Mucosa of descending colon (tissue), 3 donors: Measurements from ENCODE around the gene RXRA. TPM values are rescaled to one million over a fixed set of nuclear protein-coding genes. Genes with fewer than 3 reads are reported as not detected.

ENCODE experiments used
- ATAC-seq: fragments of 200-7000 bp; cut with Tn5 transposase; one replicate; pipeline ENCODE4 v1.9.1; 2020; ENCODE audit warnings: mild to moderate bottlenecking, moderate library complexity
- DNase-seq, 3 donors: peaks; one replicate each; pipeline ENCODE4 v3.0.0-alpha.2; 2020
- H3K36me3 ChIP-seq: fragments of 200-600 bp; one replicate; pipeline ENCODE4 v1.8.0; 2021; ENCODE audit warnings: low read depth, mild to moderate bottlenecking
- H3K4me1 ChIP-seq: fragments of 200-600 bp; one replicate; pipeline ENCODE4 v1.8.0; 2021; ENCODE audit warnings: low read depth, mild to moderate bottlenecking
- H3K4me3 ChIP-seq: fragments of 200-600 bp; one replicate; pipeline ENCODE4 v1.8.0; 2021; ENCODE audit warnings: mild to moderate bottlenecking
- H3K9me3 ChIP-seq: fragments of 200-600 bp; one replicate; pipeline ENCODE4 v1.8.0; 2021; ENCODE audit warnings: mild to moderate bottlenecking
- CTCF ChIP-seq: fragments of 200-600 bp; IDR thresholded peaks from one replicate; pipeline ENCODE4 v1.8.0; 2022; ENCODE audit warnings: antibody characterized with exemption, mild to moderate bottlenecking
- intact Hi-C, 2 donors: fragments of 100-400 bp; cut with DNase I in 1 of 2; cut with micrococcal nuclease in 1 of 2; formaldehyde crosslinking; loops; one replicate each; pipeline versions ENCODE4 v1.11.0 to v1.11.1; 2022; cut with DNase I, micrococcal nuclease
- total RNA-seq, 3 donors: library from RNA; stranded (reverse); fragmentation: NEBNext Ultra II Directional in 2 of 3; extraction: Animal tissue kit (Norgen Biotek cat#: 25700) in 2 of 3; gene quantifications; one replicate each; pipeline versions ENCODE4 v1.2.1 to v1.2.4, GENCODE V29; 2021 to 2023
- donor health status: DM: no; HTN: no; CAD: no; lungs with moderate emphysema.
- donor health status: DM: no; HTN: no; CAD: no.
- donor health status: DM: no; HTN: yes; CAD: no.

The RXRA gene
- total RNA-seq, 3 donors from 2014 or later, result 75.2 to 101 (median 85.3) TPM

DNA sequence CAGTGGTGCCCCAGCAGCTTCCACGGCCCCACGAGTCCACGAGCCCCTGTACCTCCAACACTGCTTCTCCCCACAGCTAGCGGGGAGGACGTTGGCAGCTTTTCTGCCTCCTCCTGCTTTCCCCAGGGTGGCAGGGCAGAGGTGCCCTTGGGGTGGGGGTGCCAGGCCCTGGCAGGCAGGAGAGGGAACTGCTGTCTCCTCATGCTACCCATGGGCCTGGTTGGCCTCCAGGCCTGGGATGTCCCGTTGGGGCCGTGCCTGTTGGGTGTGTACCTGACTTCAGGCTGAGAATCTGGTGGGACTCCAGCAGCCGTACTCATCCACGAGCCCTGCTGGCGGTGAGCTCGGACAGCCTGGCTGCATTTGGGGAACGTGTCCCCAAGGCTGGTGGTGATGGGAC, 27.3 kb downstream of the RXRA start:
- no peaks in the 10 kb centered on the region for H3K36me3 ChIP-seq
- no peaks in the 10 kb centered on the region for H3K9me3 ChIP-seq
- intact Hi-C loops, result no loop called here
- TF ChIP-seq CTCF, result no peak
- H3K4me3 ChIP-seq, result no peak overlapping the region
- DNase-seq, result no peak
- ATAC-seq, result no peak
- H3K4me1 ChIP-seq, result peaks cover 57% of the 10 kb centered on the region

- DNase-seq (no peak), ATAC-seq (peak; percentile 1)
- Histone ChIP-seq H3K4me3 (no peak overlapping the region), H3K4me1 (peaks cover 66% of the 10 kb centered on the region), H3K36me3 (no peaks in the 10 kb centered on the region), H3K9me3 (no peaks in the 10 kb centered on the region)
- intact Hi-C loops, result no loop called here
- TF ChIP-seq CTCF, result no peak
Observed at GRCh38 chr9:134355158-134355557, 28.9 kb downstream of the RXRA start.

GRCh38 chr9:134355561-134356279, 29.5 kb downstream of the RXRA start:
- Histone ChIP-seq H3K36me3 (no peaks in the 10 kb centered on the region), H3K9me3 (no peaks in the 10 kb centered on the region), H3K4me3 (no peak overlapping the region), H3K4me1 (peaks cover 66% of the 10 kb centered on the region)
- intact Hi-C loops, result no loop called here
- no peak for TF ChIP-seq CTCF
- DNase-seq (peak; percentile 77 to 82 (median 81)), ATAC-seq (peak; percentile 87)

DNA sequence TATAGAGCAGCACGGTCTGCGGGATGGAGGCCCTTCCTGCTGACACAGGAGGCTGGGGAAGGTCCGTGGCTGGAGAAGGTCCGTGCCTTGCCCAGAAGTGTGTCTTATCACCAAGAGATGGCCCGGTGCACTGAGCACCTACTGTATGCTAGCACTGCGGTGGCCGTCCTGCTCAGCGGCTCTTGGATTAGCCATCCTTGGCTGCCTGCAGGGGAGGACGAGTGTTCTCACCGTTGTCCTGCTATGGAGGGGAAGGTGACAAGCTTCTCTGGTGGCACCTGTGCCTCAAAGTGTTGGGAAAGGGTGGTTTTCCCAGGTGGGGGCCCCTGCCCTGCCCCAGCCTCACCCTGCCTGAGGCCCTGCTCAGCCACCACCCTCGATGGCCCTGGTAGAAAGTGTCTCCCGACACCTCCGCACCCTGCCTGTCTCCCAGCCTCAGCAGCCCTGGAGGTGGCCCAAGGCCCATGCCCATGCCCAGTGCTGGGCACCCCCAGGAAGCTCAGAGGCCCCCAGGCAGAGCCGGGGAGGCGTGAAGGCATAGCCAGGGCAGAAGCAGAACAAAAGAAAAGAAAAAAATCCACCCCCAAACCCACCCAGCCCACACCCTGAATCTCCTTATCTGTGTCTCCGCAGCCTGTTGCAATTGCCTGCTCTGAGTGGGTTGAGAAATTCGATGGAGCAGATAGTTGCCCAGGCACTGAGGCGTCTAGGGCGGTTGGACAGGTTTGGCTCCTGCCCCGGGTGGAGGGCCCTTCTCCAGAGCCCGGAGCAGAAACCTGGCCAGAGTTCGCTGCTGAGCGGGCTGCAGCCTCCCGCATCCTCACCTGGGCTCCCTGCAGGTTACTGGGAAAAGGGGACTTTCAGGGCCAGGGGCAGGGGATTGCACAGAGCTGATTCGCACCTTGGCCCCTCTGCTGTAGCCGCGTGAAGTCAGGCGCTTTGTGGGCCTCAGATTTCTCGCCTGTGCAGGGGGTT, 30.5 kb downstream of the RXRA start:
- H3K36me3 ChIP-seq, result no peaks in the 10 kb centered on the region
- H3K4me3 ChIP-seq, result no peak overlapping the region
- H3K4me1 ChIP-seq, result peaks cover 66% of the 10 kb centered on the region
- peak; percentile 32 for ATAC-seq
- no peak for DNase-seq
- no peak for TF ChIP-seq CTCF
- no peaks in the 10 kb centered on the region for H3K9me3 ChIP-seq
- intact Hi-C loops, result no loop called here

DNA sequence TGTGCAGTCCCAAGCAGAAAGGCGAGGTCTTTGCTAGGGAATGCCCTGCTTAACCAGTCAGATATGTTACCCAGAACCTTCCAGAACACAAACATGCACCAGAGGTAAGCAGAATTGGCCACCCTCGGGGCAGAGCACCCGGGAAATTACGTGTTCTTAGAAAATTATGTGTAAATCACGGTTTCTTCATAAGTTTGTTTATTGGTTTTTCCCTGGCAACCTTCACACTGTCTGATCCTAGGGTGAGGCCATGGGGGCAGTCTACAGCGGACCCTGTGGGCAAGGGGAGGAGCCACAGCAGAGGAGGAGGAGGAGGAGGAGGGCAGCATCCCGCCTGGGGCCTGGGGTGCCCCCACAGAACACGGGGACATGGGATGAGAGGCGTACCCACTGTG, 31.4 kb downstream of the RXRA start:
- H3K36me3 ChIP-seq, result no peaks in the 10 kb centered on the region
- no peak for TF ChIP-seq CTCF
- DNase-seq (no peak), ATAC-seq (no peak)
- peaks cover 59% of the 10 kb centered on the region for H3K4me1 ChIP-seq
- intact Hi-C loops, result no loop called here
- no peak overlapping the region for H3K4me3 ChIP-seq
- no peaks in the 10 kb centered on the region for H3K9me3 ChIP-seq
